IPS-11a (cell line): ENCODE results near the gene S100A7A.
"Not testable (repeated sequence)": the region's sequence is repeated elsewhere in the genome, so short reads cannot be mapped to it uniquely, and the experiment has no call there.

ENCODE experiments used
- H3K4me3 ChIP-seq: one replicate; pipeline ENCODE4 v1.5.1; 2013; ENCODE audit warnings: low read depth, low read length, control low read depth

The S100A7A gene

GRCh38 chr1:153395136-153395685 lies 21.1 kb upstream of the S100A7A start:
- no peak overlapping the region for H3K4me3 ChIP-seq

- H3K4me3 ChIP-seq, result no peak overlapping the region
Measured at GRCh38 chr1:153395776-153396175, 20.5 kb upstream of the S100A7A start.

- no peak overlapping the region for H3K4me3 ChIP-seq
Measured at GRCh38 chr1:153396461-153396860, 19.9 kb upstream of the S100A7A start.

GRCh38 chr1:153397051-153397923 lies 19.0 kb upstream of the S100A7A start:
- no peak overlapping the region for H3K4me3 ChIP-seq

DNA sequence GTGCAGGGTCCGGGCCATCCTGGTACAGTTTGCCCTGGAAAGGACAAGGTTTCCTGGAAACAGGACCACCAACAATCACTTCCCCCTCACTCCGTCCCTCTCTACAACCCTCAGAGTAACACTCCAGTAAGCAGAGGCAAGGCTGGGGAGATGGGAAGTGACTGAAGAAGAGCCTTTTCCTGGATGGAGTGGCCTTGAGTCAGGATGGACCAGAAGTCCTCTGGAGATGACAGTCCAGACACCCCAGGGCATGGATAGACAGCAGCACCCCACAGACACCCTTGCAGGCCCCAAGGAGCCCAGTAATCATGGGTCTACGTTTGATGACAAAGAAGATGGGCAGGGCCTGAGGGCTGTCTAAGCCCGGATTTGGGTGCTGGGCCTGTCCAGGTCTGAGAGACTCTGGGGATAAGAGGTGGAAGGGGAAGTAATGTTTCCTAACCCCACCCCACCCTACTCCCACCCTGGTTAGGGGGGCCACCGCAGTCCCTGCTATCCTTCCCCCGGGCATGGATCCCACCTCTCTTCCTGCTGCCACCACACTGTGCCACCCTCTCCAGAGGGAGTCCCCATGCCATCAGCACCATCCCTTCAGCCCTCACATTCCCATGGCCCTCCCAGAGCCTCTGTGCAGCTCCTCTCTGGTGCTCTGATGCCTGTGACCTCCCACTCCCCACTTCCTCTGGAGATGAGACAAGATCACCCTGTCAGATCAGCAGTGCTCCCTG lies 18.2 kb upstream of the S100A7A start:
- no peak overlapping the region for H3K4me3 ChIP-seq

DNA sequence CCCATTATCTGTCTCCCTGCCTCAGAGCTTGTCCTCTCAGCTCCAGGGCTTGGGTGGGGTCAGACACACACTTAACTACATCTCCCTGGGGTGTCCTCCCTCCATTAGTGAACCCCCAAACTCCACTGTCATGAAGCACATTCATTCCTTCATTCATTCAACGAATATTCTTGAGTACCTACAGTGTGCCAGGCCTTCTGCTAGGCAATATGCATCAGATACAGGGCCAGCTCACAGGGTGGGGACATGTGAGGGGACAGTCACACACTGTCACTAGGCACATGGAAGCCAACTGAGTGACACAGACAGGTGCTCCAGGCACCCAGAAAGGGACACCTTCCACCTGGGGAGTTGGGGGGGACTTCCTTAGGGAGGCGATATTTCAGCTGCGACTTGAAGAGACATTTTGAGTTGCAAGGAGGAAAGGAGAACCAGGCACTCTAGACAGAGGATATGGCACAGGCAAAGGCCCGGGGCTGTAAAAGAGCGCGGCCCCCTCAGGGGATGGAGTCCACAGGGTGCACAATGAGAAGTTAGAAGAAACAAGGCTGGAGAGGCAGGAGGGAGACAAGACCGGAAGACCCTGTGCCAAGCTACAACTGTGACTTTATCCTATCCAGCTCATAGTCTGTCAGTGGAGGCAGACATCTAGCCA lies 16.8 kb upstream of the S100A7A start:
- no peak overlapping the region for H3K4me3 ChIP-seq

DNA sequence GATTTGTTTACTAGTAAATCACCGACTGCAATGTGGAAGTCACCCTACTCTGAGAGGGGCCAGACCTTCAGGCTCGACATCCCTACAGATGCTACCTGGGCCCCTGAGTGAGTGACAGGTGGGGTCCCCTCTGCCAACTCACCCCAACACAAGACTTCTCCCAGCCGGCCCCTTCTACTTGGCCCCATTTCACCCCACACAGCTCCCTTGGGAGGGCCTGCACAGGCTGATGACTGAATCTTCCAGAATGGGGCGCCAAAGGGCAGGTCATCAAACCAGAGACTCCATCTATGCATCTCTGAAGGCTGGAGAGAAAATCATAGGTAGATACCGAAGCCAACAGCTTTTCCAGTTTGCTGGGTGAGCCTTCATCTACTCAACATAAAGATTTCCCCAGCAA lies 16.1 kb upstream of the S100A7A start:
- no peak overlapping the region for H3K4me3 ChIP-seq

- H3K4me3 ChIP-seq, result no peak overlapping the region
Measured at GRCh38 chr1:153401461-153401860, 14.9 kb upstream of the S100A7A start.

DNA sequence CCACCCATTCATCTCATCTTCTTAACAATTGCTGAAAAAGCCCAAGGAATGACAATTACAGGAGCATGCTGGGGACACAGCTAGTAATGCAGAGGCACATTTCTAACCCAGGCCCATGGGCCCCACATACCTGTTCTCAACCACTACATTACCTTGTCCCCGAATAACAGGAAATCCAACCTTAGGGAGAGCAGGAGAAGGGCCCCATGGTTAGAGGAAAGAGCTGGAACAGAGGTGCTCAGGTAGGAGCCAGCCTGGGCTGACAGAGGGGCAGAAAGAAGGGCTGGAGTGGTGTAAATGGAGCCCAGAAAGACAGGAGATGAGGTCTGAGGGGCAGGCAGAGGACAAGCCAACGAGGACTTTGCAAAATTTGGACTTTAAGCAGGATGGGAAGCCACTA lies 14.1 kb upstream of the S100A7A start:
- H3K4me3 ChIP-seq, result no peak overlapping the region

DNA sequence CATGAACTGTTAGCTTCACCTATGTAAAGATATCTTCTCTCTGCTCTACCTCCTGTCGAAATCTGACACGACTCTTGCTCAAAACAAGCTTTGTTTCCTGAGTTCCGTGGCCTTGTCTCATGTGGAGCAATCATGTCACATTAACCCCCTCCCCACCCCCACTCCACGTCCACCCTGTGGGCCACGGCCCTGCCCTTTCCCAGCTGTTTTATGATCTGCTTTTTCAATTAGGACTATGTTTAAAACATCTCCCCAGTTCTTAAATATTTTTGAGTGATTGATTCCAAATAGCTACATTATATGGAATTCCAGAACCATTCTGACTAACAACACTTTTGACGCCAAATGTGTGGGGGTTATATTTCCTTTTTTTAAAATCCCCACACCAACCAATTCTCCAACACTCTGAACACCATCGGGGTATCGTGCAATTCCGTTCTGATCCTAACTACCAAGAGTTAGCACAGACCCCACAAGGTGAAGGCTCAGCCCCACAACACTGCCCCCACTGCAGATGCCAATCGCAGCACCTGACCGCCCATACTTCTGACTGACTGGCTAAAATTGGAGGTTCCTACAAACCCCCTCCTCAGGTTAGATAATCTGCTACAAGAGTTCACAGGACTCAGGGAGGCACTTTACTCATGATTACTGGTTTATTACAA lies 12.8 kb upstream of the S100A7A start:
- no peak overlapping the region for H3K4me3 ChIP-seq

DNA sequence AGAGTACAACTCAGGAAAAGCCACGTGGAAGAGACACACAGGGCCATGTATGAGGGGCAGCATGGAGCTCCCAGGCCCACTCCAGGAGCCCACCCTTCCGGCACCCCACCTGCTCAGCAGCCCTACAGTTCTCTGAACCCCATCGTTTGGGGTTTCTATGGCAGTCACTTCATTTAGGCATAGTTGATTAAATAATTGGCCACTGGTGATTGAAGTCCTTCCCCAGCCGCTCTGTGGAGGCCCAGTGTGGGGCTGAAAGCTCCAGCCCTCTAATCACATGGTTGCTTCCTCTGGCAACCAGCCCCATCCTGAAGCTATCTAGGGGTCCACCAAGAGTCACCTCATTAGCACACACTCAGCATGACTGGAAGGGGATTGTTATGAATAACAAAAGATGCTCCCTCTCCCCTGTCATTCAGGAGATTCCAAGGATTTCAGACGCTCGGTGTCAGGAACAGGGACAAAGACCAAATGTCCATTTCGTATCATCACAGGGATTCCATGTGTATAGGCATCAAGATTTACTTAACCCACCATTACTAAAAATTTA lies 12.2 kb upstream of the S100A7A start:
- H3K4me3 ChIP-seq, result no peak overlapping the region

- H3K4me3 ChIP-seq, result no peak overlapping the region
Measured at GRCh38 chr1:153404768-153405167, 11.6 kb upstream of the S100A7A start.

DNA sequence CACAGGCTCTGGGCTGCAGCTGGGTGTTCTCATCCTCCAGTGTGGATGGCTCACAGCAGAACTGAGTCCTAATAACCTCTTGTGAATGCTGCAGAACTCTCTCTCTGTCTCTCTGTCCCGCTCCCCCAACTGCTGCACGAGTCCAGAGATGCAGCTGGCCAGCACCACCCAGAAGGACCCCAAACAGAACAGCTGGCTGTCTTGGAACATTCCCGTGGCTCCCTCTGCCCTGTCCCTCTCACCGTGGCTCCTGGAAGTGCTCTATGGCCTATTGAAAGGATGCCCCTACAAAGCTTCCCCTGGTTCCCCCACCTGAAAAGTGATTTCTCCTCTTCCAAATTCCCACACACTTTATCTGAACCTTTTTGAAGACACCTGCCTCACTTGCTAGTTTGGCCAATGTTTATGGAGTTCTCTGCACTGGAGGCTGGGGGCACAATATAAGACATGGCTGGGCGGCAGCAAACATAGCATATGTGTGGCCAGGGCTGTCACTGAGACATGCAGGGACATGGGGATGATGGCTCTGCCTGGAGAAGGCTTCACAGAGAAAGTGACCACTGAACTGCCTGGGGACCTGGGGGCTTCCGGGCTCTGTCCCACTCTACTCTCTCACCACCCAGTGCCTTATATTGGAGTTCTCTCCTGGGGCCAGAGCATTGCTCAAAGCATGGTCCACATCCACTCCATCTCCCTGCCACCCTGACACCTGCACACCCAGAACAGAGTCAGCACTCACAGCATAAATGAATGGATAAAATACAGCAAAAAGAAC lies 10.3 kb upstream of the S100A7A start:
- H3K4me3 ChIP-seq, result not testable (repeated sequence)

DNA sequence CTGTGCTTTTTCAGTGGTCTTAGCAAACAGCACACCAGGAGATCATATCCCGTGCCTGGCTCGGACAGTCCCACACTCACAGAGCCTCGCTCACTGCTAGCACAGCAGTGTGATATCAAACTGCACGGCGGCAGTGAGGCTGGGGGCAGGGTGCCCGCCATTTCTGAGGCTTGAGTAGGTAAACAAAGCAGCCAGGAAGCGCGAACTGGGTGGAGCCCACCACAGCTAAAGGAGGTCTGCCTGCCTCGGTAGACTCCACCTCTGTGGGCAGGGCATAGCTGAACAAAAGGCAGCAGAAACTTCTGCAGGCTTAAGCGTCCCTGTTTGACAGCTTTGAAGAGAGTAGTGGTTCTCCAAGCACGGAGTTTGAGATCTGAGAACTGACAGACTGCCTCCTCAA lies 9.0 kb upstream of the S100A7A start:
- H3K4me3 ChIP-seq, result not testable (repeated sequence)

DNA sequence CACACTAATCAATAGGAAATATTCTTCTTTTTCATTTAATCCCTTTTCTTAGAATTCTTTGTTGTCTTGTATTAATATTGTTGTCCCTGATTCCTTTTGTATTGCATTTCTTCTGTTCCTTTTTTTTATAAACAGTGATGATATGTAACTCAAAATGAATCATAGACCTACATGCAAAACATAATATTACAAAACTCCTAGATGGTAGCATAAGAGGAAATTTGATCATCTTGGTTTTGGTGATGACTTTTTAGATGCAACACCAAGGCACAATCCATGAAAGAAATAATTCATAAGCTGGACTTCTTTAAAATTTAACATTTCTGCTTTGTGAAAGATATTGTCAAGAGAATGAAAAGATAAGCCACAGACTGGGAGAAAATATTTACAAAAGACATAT lies 2.4 kb upstream of the S100A7A start:
- not testable (repeated sequence) for H3K4me3 ChIP-seq

DNA sequence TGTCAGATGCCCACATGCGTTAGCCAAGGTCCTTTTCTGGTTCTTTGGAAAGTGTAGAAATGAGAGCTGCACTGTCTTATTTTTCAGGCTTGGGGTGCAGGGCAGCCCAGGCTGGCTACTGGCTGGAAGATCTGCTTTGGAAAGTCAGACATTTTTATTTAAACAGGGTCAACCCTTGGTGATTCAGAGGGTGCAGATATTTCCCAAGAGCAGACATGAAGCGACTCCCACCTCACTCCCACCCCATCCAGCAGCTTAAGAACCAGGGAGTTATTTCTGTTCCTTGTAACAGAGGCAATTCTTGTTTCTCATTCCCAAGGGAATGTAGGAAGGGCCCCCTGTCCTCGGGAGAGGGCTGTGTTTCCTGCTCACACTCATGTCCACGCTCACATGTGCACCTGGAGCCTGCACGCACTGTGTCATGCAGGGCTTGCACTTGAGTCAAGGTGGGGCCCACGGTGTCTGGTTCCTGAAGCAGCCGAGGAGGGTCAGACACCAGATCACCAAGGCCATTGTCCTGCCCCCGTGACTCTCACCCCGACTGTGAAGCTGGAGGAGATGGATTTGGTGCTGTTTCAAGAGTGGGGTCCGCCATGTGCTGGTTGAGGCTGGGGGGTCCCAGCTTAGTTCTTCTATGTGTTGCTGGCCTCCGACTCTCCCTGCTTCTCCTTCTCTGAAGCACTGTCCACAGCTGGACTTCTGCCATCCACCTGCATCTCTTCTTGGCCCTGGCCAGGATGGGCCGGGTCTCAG lies 992 bp downstream of the S100A7A start:
- no peak overlapping the region for H3K4me3 ChIP-seq

GRCh38 chr1:153418758-153419435 lies 2.6 kb downstream of the S100A7A start:
- H3K4me3 ChIP-seq, result not testable (repeated sequence)

- H3K4me3 ChIP-seq, result not testable (repeated sequence)
Measured at GRCh38 chr1:153419436-153419793, 3.1 kb downstream of the S100A7A start.

DNA sequence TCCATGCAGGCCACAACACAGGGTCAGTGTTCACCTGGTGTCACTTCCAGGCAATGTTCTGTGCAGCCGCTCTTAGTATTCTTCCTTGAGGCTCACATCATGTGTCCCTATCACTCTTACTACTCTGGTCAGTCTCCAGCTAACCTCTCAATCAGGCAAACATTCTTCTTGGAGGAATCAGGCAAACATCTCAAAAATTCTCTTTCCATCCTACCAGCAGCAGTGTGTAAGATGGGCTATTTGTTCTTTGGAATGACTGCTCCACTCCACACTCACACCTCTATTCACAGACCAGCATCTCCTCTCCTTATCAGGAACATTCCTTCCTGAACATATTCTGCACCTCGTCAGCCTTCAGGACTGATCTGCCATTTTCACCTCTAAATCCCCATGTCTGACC lies 4.0 kb downstream of the S100A7A start:
- no peak overlapping the region for H3K4me3 ChIP-seq
